ENCODE data around the gene TTC31. TPM values are rescaled to one million over a fixed set of nuclear protein-coding genes. Genes with fewer than 3 reads are reported as not detected.

Gene TTC31
- total RNA-seq, 1 experiment from 2014 or later: 38.7 TPM

GRCh38 chr2:74457129-74457548 is 25.7 kb upstream of the TTC31 start:
- H3K27ac ChIP-seq (ENCODE audit: low read length): peak overlapping the region; percentile 65
- POLR2A ChIA-PET: no interaction called here
- CTCF ChIA-PET: no interaction called here

GRCh38 chr2:74457549-74458131 is 25.2 kb upstream of the TTC31 start:
- TF ChIP-seq SIN3A (IDR thresholded peaks at IDR 0.05; ENCODE audit: borderline replicate concordance, insufficient read depth, low read depth, low read length): no peak
- no peak for TF ChIP-seq TCF7L2 (IDR thresholded peaks at IDR 0.05; ENCODE audit: low read depth, low read length)
- TF ChIP-seq REST (IDR thresholded peaks at IDR 0.05; ENCODE audit: insufficient read depth in 1 of 2, low read depth in 2 of 2, low read length in 1 of 2): no peak
- peak; percentile 59; the same call in 1 of the 2 replicates for TF ChIP-seq POLR2AphosphoS5 (IDR thresholded peaks at IDR 0.05; ENCODE audit: low read depth, low read length)
- no peak for TF ChIP-seq CTCF (IDR thresholded peaks at IDR 0.05)
- no TSS peak for BruUV-seq (replicated peaks)
- CTCF ChIA-PET: no interaction called here
- no peaks in the 10 kb centered on the region for H3K27me3 ChIP-seq (ENCODE audit: control insufficient read depth, insufficient read depth, low read length)
- in situ Hi-C loops (cut with HindIII; ENCODE audit: low pct_unique_long_range_greater_than_20kb, low sequenced_read_pairs): no loop called here
- DNase-seq (ENCODE audit: low read depth, low spot score): no peak
- peaks cover 4% of the 10 kb centered on the region; the same call in 1 of the 2 replicates for H3K36me3 ChIP-seq (ENCODE audit: control insufficient read depth, insufficient read depth, low read length)
- no peaks in the 10 kb centered on the region for H3K9me3 ChIP-seq (ENCODE audit: control insufficient read depth, insufficient read depth, low read depth, low read length)
- ATAC-seq: peak; percentile 64
- peaks cover 20% of the 10 kb centered on the region for H3K4me1 ChIP-seq (ENCODE audit: control insufficient read depth, insufficient read depth, low read length)
- peak overlapping the region; percentile 91 to 100 for H3K4me3 ChIP-seq (ENCODE audit: low read depth in 2 of 2, low read length in 2 of 2)
- intact Hi-C loops (cut with micrococcal nuclease; ENCODE audit: unreplicated experiment): no loop called here
- POLR2A ChIA-PET: interaction anchor here (0.6 to 1.2 kb wide), 3 partner anchors 17 to 43 kb away, joined by 3 to 4 read pairs (median 3); no protein-coding TSS in a partner anchor
- H3K27ac ChIP-seq (ENCODE audit: low read length): peak overlapping the region; percentile 90

More at GRCh38 chr2:74457129-74457548, 25.7 kb upstream of the TTC31 start:
- H3K9me3 ChIP-seq (ENCODE audit: control insufficient read depth, insufficient read depth, low read depth, low read length): no peaks in the 10 kb centered on the region
- H3K36me3 ChIP-seq (ENCODE audit: control insufficient read depth, insufficient read depth, low read length): peaks cover 4% of the 10 kb centered on the region; the same call in 1 of the 2 replicates
- in situ Hi-C loops (cut with HindIII; ENCODE audit: low pct_unique_long_range_greater_than_20kb, low sequenced_read_pairs) (no loop called here), intact Hi-C loops (cut with micrococcal nuclease; ENCODE audit: unreplicated experiment) (no loop called here)
- H3K4me3 ChIP-seq (ENCODE audit: low read depth in 2 of 2, low read length in 2 of 2): peak overlapping the region; percentile 91 to 100
- H3K27me3 ChIP-seq (ENCODE audit: control insufficient read depth, insufficient read depth, low read length): no peaks in the 10 kb centered on the region
- no peak for ATAC-seq
- H3K4me1 ChIP-seq (ENCODE audit: control insufficient read depth, insufficient read depth, low read length): peaks cover 20% of the 10 kb centered on the region
- no peak for DNase-seq (ENCODE audit: low read depth, low spot score)
- no peak for TF ChIP-seq REST (IDR thresholded peaks at IDR 0.05; ENCODE audit: insufficient read depth in 1 of 2, low read depth in 2 of 2, low read length in 1 of 2)
- TF ChIP-seq POLR2AphosphoS5 (IDR thresholded peaks at IDR 0.05; ENCODE audit: low read depth, low read length): no peak
- no peak for TF ChIP-seq TCF7L2 (IDR thresholded peaks at IDR 0.05; ENCODE audit: low read depth, low read length)
- no TSS peak for BruUV-seq (replicated peaks)

All from Panc1 (cell line).